GM18858 (cell line): ENCODE measurements around the gene GOLT1A.

Source experiments
- ATAC-seq: cut with Tn5 transposase; IDR thresholded peaks from one replicate; pipeline ENCODE4 v1.9.1; 2021; ENCODE audit not compliant: unreplicated experiment

GOLT1A gene

DNA sequence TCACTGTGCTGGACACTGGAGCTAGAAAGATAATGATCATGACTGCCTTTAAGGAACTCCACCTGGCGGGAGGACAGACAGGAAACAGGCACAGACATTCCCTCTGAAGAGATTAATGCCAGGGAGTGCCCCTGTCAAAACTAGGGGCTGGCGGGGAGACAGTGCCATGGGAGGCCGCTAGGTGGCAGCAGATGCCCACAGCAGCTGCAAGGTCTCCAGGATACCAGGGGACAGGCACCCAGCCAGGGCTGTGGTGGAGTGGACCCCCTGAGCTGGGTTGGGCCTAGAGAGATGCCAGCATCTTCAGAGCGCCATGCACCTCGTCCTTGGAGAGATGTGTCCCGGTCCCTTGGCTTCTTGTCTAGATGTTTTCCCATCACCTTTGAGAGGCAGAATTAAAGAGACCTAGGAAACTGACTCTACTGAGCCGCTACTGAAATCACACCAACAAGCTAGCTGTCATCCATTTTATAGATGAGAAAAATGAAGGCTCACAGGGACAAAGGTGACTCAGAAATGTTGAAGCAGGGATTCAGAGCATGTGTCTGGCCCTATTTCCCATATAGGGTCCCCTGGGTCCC, 51.2 kb downstream of the GOLT1A start:
- ATAC-seq, result no peak

GRCh38 chr1:204161609-204162493, 51.9 kb downstream of the GOLT1A start:
- ATAC-seq, result no peak

DNA sequence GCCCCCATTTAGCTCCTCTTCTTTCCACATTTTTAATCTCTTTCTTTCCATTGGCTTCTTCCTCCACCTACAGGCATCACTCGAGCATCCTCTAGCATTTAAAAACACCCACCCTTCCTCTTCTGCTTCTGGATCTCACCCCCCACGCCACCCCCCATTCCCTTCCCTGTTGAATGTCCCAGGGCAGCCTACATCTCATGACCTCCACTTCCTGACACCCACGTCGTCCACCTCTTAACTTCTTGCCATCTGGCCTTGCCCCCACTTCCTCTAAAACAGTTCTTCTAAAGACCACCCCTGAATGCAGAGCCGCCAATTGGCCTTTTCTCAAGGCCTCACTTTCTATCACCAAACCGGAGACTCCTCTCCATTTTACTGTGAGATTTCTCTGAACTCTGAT, 55.8 kb downstream of the GOLT1A start:
- ATAC-seq, result no peak

DNA sequence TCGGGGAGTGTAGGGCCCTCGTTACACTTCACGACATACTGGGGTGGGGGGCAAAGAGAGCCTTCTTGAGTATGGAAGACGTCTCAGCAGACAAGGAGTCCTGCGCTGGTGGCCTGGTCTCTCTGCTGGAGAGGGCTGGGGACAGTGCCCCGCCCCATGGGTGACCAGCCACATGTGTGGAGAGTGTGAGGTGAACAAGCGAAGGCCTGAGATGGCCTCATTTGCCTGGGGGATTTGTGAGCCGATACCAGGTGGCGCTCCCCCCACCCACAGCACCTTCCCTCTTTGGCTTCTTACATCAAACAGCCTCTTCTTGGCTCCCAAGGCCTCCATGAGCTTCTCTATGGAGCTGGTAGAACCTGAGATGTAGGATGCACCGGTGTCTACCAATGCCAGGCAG, 57.9 kb downstream of the GOLT1A start:
- ATAC-seq, result no peak

DNA sequence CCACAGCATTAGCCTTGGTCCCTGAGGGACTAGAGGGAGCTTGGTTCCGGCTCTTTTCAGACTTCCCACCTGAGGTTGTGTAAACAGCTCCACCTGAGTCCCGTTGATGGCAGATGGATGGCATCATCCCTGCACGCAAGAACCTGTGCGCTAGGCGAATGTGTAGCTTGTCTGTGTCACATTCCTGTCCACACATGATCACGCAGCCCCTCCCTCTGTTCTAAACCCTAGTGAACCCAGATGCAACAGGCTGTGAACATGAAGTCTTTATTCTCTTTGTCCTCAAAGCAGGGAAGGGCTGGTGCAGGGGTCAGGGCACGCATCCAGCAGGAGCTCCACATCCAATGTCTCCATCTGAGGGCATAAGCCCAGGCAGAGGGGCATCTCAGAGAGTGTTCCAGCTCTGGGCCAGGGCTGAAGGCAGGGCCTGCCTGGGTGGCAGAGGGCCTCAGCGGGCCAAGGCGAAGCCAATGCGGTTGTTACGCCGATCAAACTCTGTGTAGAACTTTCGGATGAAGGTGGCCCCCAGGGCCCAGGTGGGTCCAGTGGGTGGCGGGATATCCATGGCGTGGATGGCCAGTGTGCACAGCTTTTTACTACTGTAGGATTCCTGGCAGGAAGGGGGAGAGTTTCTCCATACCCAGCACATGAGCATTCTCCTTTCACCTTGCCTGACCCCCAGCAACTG, 59.1 kb downstream of the GOLT1A start:
- no peak for ATAC-seq

DNA sequence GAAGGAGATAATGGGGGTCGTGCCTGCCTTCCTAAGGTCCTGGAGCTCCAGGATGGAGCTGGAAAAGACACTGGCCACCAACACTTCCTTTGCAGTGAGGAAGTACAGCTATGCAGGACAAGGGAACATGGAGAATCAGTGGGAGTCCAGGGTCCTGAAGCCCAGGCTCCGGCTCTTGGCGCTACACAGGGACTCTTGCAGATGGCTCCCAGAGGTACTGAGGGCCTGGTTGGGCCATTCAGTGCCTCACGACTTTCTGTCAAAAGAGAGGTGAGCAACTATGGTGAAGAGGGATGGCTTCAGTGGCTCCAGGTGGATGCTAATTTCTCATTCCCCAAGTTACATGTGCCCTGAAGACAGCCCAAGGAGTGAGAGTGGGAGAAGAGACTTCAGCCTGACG, 60.1 kb downstream of the GOLT1A start:
- ATAC-seq, result no peak

- ATAC-seq, result no peak
Measured at GRCh38 chr1:204152310-204153044, 61.3 kb downstream of the GOLT1A start.

- ATAC-seq, result no peak
Measured at GRCh38 chr1:204151552-204152309, 62.1 kb downstream of the GOLT1A start, which contains the start of gene ETNK2. ETNK2 (minus strand) TSS chr1:204152044; CDS start chr1:204151852, 192 bp downstream.

- no peak for ATAC-seq
Measured at GRCh38 chr1:204150702-204151551, 62.9 kb downstream of the GOLT1A start.

DNA sequence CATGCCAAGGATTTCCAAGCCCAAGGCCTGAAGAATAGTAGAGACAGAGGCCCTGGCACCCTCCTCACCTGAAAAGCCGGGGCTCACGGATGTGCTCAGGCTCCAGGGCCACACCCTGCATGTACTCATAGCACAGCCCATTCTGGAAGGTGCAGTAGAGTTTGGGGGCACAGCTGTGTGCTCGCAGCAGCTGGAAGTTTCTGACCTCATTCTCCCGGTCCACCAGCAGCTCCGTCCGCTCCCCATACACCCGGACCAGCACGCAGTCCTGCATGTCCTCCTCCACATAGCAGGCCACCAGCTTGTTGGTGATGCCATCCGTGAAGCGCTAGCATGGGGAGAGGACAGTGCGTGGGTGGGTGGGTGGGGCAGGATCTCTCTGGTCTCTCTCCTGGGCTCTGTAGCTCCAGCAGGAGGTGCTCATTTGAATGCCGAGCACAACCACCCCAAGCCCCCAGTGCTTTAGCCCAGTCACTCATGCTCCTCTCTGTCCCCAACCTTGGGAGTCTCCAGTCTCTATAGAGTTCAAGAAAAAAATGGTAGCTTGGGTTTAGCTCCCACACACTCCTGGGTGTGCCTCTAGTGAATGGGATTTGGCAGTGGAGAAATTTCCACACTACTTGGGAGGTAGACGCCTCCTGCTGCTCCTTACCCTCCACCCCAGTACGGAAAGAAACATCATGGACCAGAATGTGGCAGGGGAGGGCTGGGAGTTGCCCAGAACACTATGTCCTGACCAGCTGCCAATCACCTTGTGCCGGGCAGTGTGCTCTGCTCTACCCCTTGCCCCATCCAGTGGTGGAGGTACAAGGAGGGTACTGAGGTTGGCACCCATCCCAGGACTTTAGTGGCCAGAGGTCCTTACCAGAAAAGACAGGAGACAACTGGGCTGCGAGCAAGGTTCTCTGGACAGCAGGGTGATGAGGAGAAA, 63.9 kb downstream of the GOLT1A start:
- ATAC-seq, result no peak

DNA sequence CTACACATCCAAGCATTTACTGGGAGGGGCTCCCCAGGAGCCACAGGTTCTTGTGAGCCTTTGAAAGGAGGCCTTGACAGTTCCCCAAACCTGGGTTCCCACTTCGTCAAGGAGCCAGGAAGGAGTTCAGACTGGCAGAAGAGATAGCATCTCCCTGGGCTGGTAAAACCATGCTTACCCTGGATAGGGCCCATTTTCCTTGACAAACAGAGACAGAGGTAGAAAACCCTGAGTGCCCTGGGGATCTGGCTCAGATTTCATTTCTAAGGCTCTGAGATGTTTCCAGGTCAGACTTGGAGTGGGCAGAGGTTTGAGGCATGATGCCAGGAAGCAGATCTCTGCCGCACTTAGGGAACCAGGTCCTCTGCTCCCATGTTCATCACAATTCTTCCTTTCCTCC, 64.7 kb downstream of the GOLT1A start:
- ATAC-seq, result no peak
